UCSD-AML1 (cell line): ENCODE data around the gene MIAT.

Experiments used
- DNase-seq: peaks from one replicate; lab custom pipeline; 2025; ENCODE audit not compliant: unreplicated experiment; lab: John Stamatoyannopoulos, UW

Gene MIAT

DNA sequence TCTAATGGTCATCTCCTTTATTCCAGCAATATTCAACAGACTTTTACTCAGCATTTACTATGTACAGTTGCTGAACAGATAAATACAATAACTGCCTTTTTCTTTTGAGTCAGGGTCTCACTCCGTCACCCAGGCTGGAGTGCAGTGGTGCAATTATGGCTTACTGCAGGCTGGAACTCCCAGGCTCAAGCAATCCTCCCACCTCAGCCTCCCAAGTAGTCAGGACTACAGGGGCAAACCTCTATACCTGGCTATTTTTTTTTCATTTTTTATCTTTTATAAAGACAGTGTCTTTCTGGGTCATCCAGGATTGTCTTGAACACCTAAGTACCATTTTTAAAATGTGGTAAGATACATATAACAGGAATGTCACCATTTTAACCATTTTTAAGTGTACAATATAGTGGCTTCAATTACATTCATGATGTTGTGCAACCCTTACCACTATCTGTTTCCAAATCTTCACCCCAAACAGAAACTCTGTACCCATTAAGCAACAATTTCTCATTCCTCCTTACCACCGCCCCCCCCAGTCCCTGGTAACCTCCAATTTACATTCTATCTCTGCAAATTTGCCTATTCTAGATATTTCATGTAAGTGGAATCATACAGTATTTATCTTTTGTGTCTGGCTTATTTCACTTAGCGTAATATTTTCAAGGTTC, 67.8 kb downstream of the MIAT start:
- no peak for DNase-seq
